T-helper 2 cell (primary cell): ENCODE data around the gene ABLIM1.

ENCODE experiments used
- DNase-seq, 5 experiments: peaks; one replicate each; pipeline versions ENCODE4 v3.0.0 to v3.0.0-alpha.2; 2012 to 2022

The ABLIM1 gene

DNA sequence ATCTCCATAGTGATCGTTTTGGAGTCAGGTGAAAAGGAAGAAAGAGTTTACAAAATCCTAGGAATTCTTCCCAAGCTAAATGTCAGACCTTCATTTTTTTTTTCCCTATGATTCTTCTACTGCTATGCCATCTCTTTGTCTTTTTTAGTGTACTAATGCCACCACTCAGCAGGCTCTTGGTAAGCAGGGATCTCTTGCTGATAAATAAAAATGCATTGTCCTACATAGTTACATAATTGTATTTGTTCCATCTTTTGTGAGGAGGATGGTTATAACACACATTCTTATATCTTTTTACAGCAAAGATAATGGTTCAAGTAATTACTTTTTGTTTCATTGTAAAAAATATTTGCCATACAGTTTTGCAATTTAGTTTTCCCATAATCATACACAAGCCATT lies 217.0 kb downstream of the ABLIM1 start:
- no peak for DNase-seq

GRCh38 chr10:114437473-114438292 lies 220.4 kb downstream of the ABLIM1 start:
- no peak for DNase-seq

DNA sequence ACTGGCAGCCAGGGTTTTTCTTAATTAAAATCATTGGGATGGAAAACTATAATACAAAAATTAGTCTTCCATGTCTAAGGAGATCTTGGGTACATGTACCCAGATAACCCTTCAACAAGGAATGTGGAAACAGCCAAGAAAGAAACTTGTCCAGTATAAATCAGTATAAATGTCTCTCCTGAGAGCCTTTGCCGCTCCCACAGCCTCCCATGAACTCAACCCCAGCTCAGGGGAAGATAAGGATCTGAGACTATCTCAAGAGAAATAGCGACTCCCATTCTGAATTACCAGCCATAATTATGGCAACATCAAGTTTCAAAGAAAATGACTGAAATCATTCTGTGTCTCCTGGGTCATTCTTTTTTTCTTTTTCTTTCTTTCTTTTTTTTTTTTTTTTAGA lies 221.1 kb downstream of the ABLIM1 start:
- no peak for DNase-seq

DNA sequence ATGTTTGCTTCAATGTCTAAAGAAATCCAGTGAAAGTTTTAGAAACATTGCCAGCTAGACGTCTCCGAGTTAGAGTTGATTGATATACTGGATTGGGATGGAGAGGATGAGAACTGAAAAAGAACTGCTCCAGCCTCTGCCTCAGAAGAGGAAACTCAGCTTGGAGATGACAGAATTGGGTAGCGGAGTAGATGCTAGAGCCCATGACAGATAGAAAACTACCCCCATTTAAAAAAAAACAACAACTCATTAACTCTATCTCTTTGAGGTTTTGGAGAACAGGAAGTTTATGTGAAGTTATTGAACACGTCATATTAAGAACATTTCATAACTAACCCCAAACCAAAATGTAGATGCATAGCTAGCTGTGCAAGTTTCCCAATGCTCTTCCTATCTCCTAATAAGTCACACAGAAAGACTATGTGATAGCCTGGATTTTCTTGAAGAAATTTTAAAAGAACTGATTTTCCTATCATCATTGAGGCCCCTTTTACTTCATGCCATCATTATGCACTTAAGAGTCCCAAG lies 225.4 kb downstream of the ABLIM1 start:
- no peak for DNase-seq

GRCh38 chr10:114431414-114432135 lies 226.5 kb downstream of the ABLIM1 start:
- no peak for DNase-seq

GRCh38 chr10:114430688-114431413 lies 227.2 kb downstream of the ABLIM1 start:
- no peak for DNase-seq

DNA sequence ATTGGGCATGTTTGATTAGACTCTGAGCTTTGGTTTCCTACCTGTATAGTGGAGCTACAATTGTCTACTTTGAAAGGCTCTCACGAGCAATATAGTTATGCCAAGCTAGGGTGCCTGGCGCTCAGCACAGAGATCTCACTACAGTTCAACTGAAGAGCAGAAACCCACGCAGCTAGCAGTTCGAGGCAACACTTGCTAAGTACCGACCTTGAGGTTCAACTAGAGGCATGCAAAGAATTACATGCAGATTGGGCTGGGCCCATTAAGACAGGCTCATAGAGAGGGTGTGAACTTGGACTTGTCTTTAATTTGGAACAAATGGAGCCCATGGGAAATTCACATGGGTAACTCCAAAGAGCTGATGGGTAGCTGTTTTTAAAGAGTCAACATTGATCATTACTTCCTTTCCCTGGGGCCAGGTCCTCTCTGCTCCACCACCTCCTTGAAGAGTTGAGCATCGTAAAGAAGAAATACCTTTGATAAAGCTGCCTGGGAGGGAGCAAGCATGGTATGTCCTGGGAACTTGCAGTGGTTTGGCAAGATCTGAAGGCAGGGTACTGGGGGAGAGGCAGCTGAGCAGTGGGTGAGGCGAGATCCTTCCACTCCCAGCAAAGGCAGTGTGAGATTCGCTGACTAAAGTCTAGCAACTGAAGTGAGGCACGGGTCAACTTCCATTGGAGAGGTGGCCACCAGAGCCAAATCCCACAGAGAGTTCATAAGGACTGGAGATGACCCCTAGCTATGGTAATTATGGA lies 228.3 kb downstream of the ABLIM1 start:
- DNase-seq: no peak

- no peak for DNase-seq
These were observed 230.8 kb downstream of the ABLIM1 start for GRCh38 chr10:114427124-114427852.

DNA sequence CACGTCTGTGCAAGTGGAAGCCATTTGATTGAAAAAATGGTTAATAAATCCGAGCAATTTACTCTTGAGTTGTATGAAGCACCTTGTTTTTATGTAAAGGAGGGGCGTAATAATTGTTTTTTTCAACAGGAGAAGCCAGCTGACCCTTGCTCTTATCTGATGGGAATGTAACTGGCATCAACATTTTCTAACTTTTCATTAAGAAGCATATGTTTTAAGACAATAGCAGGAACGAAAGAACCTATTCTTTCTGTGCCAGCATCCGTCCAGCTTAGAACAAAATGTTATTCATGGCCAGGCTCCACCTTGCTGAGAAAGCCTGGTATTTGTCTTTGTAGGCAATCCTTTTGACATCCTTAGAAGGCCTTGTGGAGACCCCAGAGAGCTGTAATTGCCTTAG lies 231.6 kb downstream of the ABLIM1 start:
- DNase-seq: no peak

GRCh38 chr10:114420811-114421485 lies 237.1 kb downstream of the ABLIM1 start:
- no peak for DNase-seq

DNA sequence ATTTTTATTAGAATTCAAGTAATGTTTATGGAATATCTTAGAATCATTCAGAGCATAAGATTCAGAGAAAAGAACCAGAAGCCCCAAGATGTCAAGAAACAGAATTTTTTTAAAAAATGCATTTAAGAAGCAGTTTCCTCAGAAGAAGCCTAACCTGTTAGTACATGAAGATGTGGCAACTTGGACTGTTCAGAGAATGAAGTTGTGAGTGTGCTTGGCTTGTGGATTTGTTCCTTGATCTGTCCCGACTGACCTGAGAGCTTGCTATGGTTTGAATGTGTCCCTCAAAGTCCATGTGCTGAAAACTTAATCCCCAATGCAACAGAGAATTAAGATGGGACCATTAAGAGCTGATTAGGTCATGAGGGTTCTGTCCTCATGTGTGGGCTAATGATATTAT lies 240.0 kb downstream of the ABLIM1 start:
- no peak for DNase-seq

GRCh38 chr10:114412907-114413797 lies 244.9 kb downstream of the ABLIM1 start:
- no peak for DNase-seq

DNA sequence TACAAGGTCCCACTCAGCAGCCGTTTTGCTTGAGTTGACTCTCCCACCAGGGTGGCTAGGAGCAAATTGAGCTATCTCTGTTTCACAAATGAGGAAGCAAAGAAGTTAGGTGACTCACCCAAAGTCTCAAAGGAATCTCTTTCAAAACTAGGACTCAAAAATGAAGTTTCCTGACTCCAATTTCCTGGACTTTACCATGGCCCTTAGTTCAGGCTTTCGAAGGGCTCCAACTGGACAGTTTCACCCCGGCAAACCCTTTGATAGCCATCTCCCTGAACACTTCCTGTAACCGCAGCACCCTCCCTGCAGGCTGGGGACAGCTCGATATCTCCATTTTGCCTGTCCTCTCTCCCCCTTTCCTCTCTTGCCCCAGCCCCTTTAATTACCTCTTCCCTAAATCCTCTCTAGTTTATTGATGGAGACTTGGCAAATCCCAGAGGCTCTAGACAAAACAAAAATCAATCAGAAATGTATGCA lies 249.1 kb downstream of the ABLIM1 start:
- no peak for DNase-seq

GRCh38 chr10:114408112-114408967 lies 249.7 kb downstream of the ABLIM1 start:
- DNase-seq: no peak

DNA sequence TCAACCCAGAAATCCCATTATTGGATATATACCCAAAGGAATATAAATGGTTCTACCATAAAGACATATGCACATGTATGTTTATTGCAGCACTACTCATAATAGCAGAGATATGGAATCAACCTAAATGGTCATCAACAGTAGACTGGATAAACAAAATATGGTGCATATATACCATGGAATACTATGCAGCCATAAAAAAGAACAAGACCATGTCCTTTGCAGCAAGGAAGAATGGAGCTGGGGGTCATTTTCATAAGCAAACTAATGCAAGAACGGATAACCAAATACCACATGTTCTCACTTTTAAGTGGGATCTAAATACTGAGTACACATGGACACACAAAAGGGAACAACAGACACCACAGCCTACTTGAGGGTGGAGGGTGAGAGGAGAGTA lies 251.6 kb downstream of the ABLIM1 start:
- DNase-seq: no peak

GRCh38 chr10:114405011-114405350 lies 253.1 kb downstream of the ABLIM1 start:
- DNase-seq: no peak

GRCh38 chr10:114404171-114405010 lies 253.7 kb downstream of the ABLIM1 start, which contains the start of gene AFAP1L2:
AFAP1L2 (minus strand) TSS chr10:114404502; CDS start chr10:114404455, 47 bp downstream.
- peak in 1 of 5 experiments; percentile 10 for DNase-seq
